Retinal pigment epithelial cell (primary cell): ENCODE data around the gene INSIG1.

Experiments
- DNase-seq: peaks from one replicate; pipeline ENCODE4 v3.0.0-alpha.2; 2010; ENCODE audit warnings: low read depth
- H3K4me3 ChIP-seq: 2 replicates; pipeline ENCODE4 v1.5.1; 2011; ENCODE audit warnings: mild to moderate bottlenecking, low read length, control low read depth, moderate library complexity
- CTCF ChIP-seq: conservative IDR thresholded peaks from 2 replicates; pipeline ENCODE4 v1.5.1; 2011; ENCODE audit warnings: low read depth, low read length, control low read depth, inconsistent platforms

INSIG1 gene

GRCh38 chr7:155322530-155322929 lies 24.9 kb downstream of the INSIG1 start:
- DNase-seq, result no peak
- no peak overlapping the region for H3K4me3 ChIP-seq
- no peak for TF ChIP-seq CTCF

GRCh38 chr7:155323001-155323638 lies 25.4 kb downstream of the INSIG1 start:
- H3K4me3 ChIP-seq, result no peak overlapping the region
- no peak for TF ChIP-seq CTCF
- no peak for DNase-seq

- H3K4me3 ChIP-seq, result no peak overlapping the region
- TF ChIP-seq CTCF, result no peak
- DNase-seq, result no peak
Measured at GRCh38 chr7:155324012-155324917, 26.6 kb downstream of the INSIG1 start.

GRCh38 chr7:155324918-155325235 lies 27.2 kb downstream of the INSIG1 start:
- no peak overlapping the region for H3K4me3 ChIP-seq
- TF ChIP-seq CTCF, result no peak
- no peak for DNase-seq

GRCh38 chr7:155326385-155326784 lies 28.7 kb downstream of the INSIG1 start:
- TF ChIP-seq CTCF, result no peak
- no peak for DNase-seq
- H3K4me3 ChIP-seq, result no peak overlapping the region

- no peak for DNase-seq
- no peak overlapping the region for H3K4me3 ChIP-seq
- TF ChIP-seq CTCF, result no peak
Measured at GRCh38 chr7:155327590-155328320, 30.1 kb downstream of the INSIG1 start.
